Measurements from ENCODE around the gene NPIPB13.
"Not testable (repeated sequence)": the region's sequence is repeated elsewhere in the genome, so short reads cannot be mapped to it uniquely, and the experiment has no call there.

DNA sequence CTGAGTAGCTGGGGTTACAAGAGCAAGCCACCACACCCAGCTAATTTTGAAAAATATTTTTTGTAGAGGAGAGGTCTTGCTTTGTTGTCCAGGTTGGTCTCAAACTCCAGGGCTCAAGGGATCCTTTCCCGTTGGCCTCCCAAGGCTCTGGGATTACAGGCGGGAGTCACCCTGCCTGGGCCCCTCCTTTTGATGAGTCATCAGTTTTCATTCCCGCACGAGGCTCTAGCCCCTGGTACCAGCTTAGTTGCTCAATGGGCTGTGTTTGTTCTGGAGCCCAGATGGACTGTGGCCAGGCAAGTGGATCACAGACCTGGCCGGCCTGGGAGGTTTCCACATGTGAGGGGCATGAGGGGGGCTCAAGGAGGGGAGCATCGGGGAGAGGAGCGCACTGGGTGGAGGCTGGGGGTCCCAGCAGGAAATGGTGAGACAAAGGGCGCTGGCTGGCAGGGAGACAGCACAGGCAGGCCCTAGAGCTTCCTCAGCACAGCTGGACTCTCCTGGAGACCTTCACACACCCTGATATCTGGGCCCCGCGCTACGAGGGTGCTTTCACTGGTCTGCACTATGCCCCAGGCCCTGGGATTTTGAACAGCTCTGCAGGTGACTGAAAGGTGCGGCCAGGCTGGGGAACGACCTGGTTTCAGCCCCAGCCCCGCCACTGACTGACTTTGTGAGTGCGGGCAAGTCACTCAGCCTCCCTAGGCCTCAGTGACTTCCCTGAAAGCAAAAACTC, 48.5 kb downstream of the NPIPB13 start:
- TF ChIP-seq POLR2A (IDR thresholded peaks at IDR 0.05; ENCODE audit: low read length); CTCF (IDR thresholded peaks at IDR 0.05); JUNB (IDR thresholded peaks at IDR 0.05); HOXA7 (CRISPR knock-in tag; IDR thresholded peaks at IDR 0.05); SREBF2 (IDR thresholded peaks at IDR 0.05); REST (IDR thresholded peaks at IDR 0.05); CBX2 (IDR thresholded peaks at IDR 0.05; ENCODE audit: borderline replicate concordance, low read depth); EHMT2 (IDR thresholded peaks at IDR 0.05; ENCODE audit: low read depth); RFX5 (IDR thresholded peaks at IDR 0.05); KDM1A (IDR thresholded peaks at IDR 0.05; ENCODE audit: low read depth); ZFP36 (IDR thresholded peaks at IDR 0.05; ENCODE audit: borderline replicate concordance, partially characterized antibody): not testable (repeated sequence)
- TF ChIP-seq, protein P1, sequence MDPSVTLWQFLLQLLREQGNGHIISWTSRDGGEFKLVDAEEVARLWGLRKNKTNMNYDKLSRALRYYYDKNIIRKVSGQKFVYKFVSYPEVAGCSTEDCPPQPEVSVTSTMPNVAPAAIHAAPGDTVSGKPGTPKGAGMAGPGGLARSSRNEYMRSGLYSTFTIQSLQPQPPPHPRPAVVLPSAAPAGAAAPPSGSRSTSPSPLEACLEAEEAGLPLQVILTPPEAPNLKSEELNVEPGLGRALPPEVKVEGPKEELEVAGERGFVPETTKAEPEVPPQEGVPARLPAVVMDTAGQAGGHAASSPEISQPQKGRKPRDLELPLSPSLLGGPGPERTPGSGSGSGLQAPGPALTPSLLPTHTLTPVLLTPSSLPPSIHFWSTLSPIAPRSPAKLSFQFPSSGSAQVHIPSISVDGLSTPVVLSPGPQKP (IDR thresholded peaks at IDR 0.05; ENCODE audit: low read depth, low read length): not testable (repeated sequence)
- TF ChIP-seq, protein P2, sequence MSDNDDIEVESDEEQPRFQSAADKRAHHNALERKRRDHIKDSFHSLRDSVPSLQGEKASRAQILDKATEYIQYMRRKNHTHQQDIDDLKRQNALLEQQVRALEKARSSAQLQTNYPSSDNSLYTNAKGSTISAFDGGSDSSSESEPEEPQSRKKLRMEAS (IDR thresholded peaks at IDR 0.05): not testable (repeated sequence)
